ENCODE data around the gene RPGRIP1.
A peak's percentile ranks its signal among the peaks of the same experiment; 100 is the strongest.

The RPGRIP1 gene

GRCh38 chr14:21298358-21298757, 18.5 kb downstream of the RPGRIP1 start:
- H3K9me3 ChIP-seq (ENCODE audit: control insufficient read depth, insufficient read depth, low read depth, low read length), result no peaks in the 10 kb centered on the region
- TF ChIP-seq ZNF626 (tag by site-specific recombination; IDR thresholded peaks at IDR 0.05), result no peak
- TF ChIP-seq ZNF664 (tag by site-specific recombination; IDR thresholded peaks at IDR 0.05), result no peak
- no peak for TF ChIP-seq ZNF692 (tag by site-specific recombination; IDR thresholded peaks at IDR 0.05)
- TF ChIP-seq ZNF202 (tag by site-specific recombination; IDR thresholded peaks at IDR 0.05; ENCODE audit: borderline replicate concordance), result no peak
- TF ChIP-seq ZFHX2 (tag by site-specific recombination; conservative IDR thresholded peaks at IDR 0.05), result no peak
- TF ChIP-seq SETDB1 (IDR thresholded peaks at IDR 0.05; ENCODE audit: insufficient read length, low read length), result no peak
- no peak for TF ChIP-seq ZNF433 (tag by site-specific recombination; IDR thresholded peaks at IDR 0.05; ENCODE audit: low read depth)
- no peak for TF ChIP-seq ZNF274 (IDR thresholded peaks at IDR 0.05; ENCODE audit: low read length)
- no peak for TF ChIP-seq ZNF274 (tag by site-specific recombination; IDR thresholded peaks at IDR 0.05; ENCODE audit: borderline replicate concordance)
- no peak for TF ChIP-seq ZNF585B (tag by site-specific recombination; IDR thresholded peaks at IDR 0.05)
- no peak for TF ChIP-seq ZNF670 (tag by site-specific recombination; IDR thresholded peaks at IDR 0.05; ENCODE audit: low read depth)
- no peak for TF ChIP-seq GLI2 (tag by site-specific recombination; IDR thresholded peaks at IDR 0.05; ENCODE audit: borderline replicate concordance, low read depth)
- TF ChIP-seq ZNF132 (tag by site-specific recombination; IDR thresholded peaks at IDR 0.05; ENCODE audit: borderline replicate concordance), result no peak
- no peak for TF ChIP-seq ZNF341 (tag by site-specific recombination; IDR thresholded peaks at IDR 0.05; ENCODE audit: low read depth)
- no peak for TF ChIP-seq ZNF302 (tag by site-specific recombination; IDR thresholded peaks at IDR 0.05; ENCODE audit: low read depth)
- peaks cover 2% of the 10 kb centered on the region; the same call in 1 of the 2 replicates for H3K4me1 ChIP-seq (ENCODE audit: control insufficient read depth, insufficient read depth, low read length)
- H3K27ac ChIP-seq (ENCODE audit: extremely low read depth, low read depth, low read length), result no peak overlapping the region
- ChIA-PET CTCF (no interaction called here), POLR2A (no interaction called here)
- no peak overlapping the region for H3K4me3 ChIP-seq (ENCODE audit: low read depth, low read length)
- no peaks in the 10 kb centered on the region for H3K36me3 ChIP-seq (ENCODE audit: control insufficient read depth in 2 of 2, insufficient read depth in 1 of 2, low read length in 2 of 2)

GRCh38 chr14:21299562-21300130, 19.8 kb downstream of the RPGRIP1 start:
- Histone ChIP-seq H3K4me3 (ENCODE audit: low read depth, low read length) (no peak overlapping the region), H3K36me3 (ENCODE audit: control insufficient read depth in 2 of 2, insufficient read depth in 1 of 2, low read length in 2 of 2) (no peaks in the 10 kb centered on the region), H3K4me1 (ENCODE audit: control insufficient read depth, insufficient read depth, low read length) (peaks cover 2% of the 10 kb centered on the region; the same call in 1 of the 2 replicates), H3K9me3 (ENCODE audit: control insufficient read depth, insufficient read depth, low read depth, low read length) (no peaks in the 10 kb centered on the region), H3K27ac (ENCODE audit: extremely low read depth, low read depth, low read length) (no peak overlapping the region)
- ChIA-PET POLR2A (interaction anchor here (0.5 kb wide), 1 partner anchor 53 kb away, joined by 4 read pairs; no protein-coding TSS in a partner anchor), CTCF (interaction anchor here (0.6 kb wide), 2 partner anchors 9 to 97 kb away, joined by 3 to 4 read pairs; no protein-coding TSS in a partner anchor)
- no peak for TF ChIP-seq ZBTB7A (tag by site-specific recombination; IDR thresholded peaks at IDR 0.05; ENCODE audit: low read depth)
- no peak for TF ChIP-seq ZNF510 (tag by site-specific recombination; IDR thresholded peaks at IDR 0.05; ENCODE audit: insufficient replicate concordance)
- TF ChIP-seq ZNF184 (tag by site-specific recombination; IDR thresholded peaks at IDR 0.05), result no peak
- TF ChIP-seq ZNF785 (tag by site-specific recombination; IDR thresholded peaks at IDR 0.05), result no peak
- TF ChIP-seq ZNF677 (tag by site-specific recombination; IDR thresholded peaks at IDR 0.05), result no peak
- TF ChIP-seq KLF1 (tag by site-specific recombination; IDR thresholded peaks at IDR 0.05), result peak; percentile 31; the same call in 1 of the 2 replicates

- ChIA-PET POLR2A (no interaction called here), CTCF (no interaction called here)
- Histone ChIP-seq H3K9me3 (ENCODE audit: control insufficient read depth, insufficient read depth, low read depth, low read length) (no peaks in the 10 kb centered on the region), H3K27ac (ENCODE audit: extremely low read depth, low read depth, low read length) (no peak overlapping the region), H3K4me1 (ENCODE audit: control insufficient read depth, insufficient read depth, low read length) (peaks cover 2% of the 10 kb centered on the region; the same call in 1 of the 2 replicates), H3K4me3 (ENCODE audit: low read depth, low read length) (peak overlapping the region; percentile 15), H3K36me3 (ENCODE audit: control insufficient read depth in 2 of 2, insufficient read depth in 1 of 2, low read length in 2 of 2) (no peaks in the 10 kb centered on the region)
- TF ChIP-seq ZNF423 (tag by site-specific recombination; IDR thresholded peaks at IDR 0.05), result no peak
- TF ChIP-seq ZNF571 (tag by site-specific recombination; IDR thresholded peaks at IDR 0.05), result no peak
- 0 out of 2 replicates have a peak, but pooled peaks have one; percentile 10 for TF ChIP-seq ZNF692 (tag by site-specific recombination; IDR thresholded peaks at IDR 0.05)
- no peak for TF ChIP-seq OSR2 (tag by site-specific recombination; IDR thresholded peaks at IDR 0.05)
- no peak for TF ChIP-seq ZNF548 (tag by site-specific recombination; IDR thresholded peaks at IDR 0.05)
- 0 out of 2 replicates have a peak, but pooled peaks have one; percentile 20 for TF ChIP-seq ZNF366 (tag by site-specific recombination; conservative IDR thresholded peaks at IDR 0.05)
- no peak for TF ChIP-seq ZNF433 (tag by site-specific recombination; IDR thresholded peaks at IDR 0.05; ENCODE audit: low read depth)
- peak; percentile 73; the same call in 1 of the 2 replicates for TF ChIP-seq CTCF (tag by site-specific recombination; IDR thresholded peaks at IDR 0.05)
- no peak for TF ChIP-seq ZNF174 (tag by site-specific recombination; IDR thresholded peaks at IDR 0.05)
- no peak for TF ChIP-seq ZNF560 (tag by site-specific recombination; IDR thresholded peaks at IDR 0.05; ENCODE audit: borderline replicate concordance)
These were observed 21.0 kb downstream of the RPGRIP1 start for GRCh38 chr14:21300892-21301291.
